Endodermal cell (in vitro differentiated cells): ENCODE data around the gene PLOD2. TPM values are rescaled to one million over a fixed set of nuclear protein-coding genes. Genes with fewer than 3 reads are reported as not detected.

ENCODE experiments used
- DNase-seq: peaks from one replicate; pipeline ENCODE4 v3.0.0-alpha.2; 2017
- H3K27ac ChIP-seq: 2 replicates; pipeline ENCODE4 v1.5.1; 2013; ENCODE audit warnings: mild to moderate bottlenecking, low read depth, low read length, moderate library complexity
- H3K27me3 ChIP-seq: 2 replicates; pipeline ENCODE4 v1.6.1; 2013; ENCODE audit warnings: mild to moderate bottlenecking, low read length, moderate library complexity; ENCODE audit not compliant: insufficient read depth, control insufficient read depth, poor library complexity, severe bottlenecking
- H3K36me3 ChIP-seq: 2 replicates; pipeline ENCODE4 v1.7.0; 2013; ENCODE audit warnings: mild to moderate bottlenecking, low read length, moderate library complexity; ENCODE audit not compliant: control insufficient read depth, insufficient read depth
- H3K4me1 ChIP-seq: one replicate; pipeline ENCODE4 v1.7.0; 2013; ENCODE audit warnings: low read length; ENCODE audit not compliant: control insufficient read depth, insufficient read depth
- H3K4me3 ChIP-seq: 2 replicates; pipeline ENCODE4 v1.5.1; 2013; ENCODE audit warnings: mild to moderate bottlenecking, low read length, moderate library complexity
- H3K9ac ChIP-seq: 2 replicates; pipeline ENCODE4 v1.6.1; 2013; ENCODE audit warnings: mild to moderate bottlenecking, low read length, moderate library complexity; ENCODE audit not compliant: poor library complexity, severe bottlenecking; ENCODE audit errors: extremely low read depth
- H3K9me3 ChIP-seq: 2 replicates; pipeline ENCODE4 v1.6.1; 2013; ENCODE audit warnings: mild to moderate bottlenecking, low read length, moderate library complexity; ENCODE audit not compliant: control insufficient read depth
- H3K27ac Mint-ChIP-seq: 2 replicates; pipeline ENCODE4 v1.8.0; 2020; ENCODE audit warnings: mixed read lengths
- H3K27me3 Mint-ChIP-seq: 2 replicates; pipeline ENCODE4 v1.8.0; 2021; ENCODE audit warnings: mild to moderate bottlenecking, mixed read lengths; ENCODE audit not compliant: insufficient read depth
- H3K36me3 Mint-ChIP-seq: 2 replicates; pipeline ENCODE4 v1.8.0; 2020; ENCODE audit warnings: low read depth, mixed read lengths
- H3K4me1 Mint-ChIP-seq: 2 replicates; pipeline ENCODE4 v1.8.0; 2020; ENCODE audit warnings: mixed read lengths
- H3K4me3 Mint-ChIP-seq: 2 replicates; pipeline ENCODE4 v1.8.0; 2020; ENCODE audit warnings: mild to moderate bottlenecking, moderate library complexity, mixed read lengths
- H3K9me3 Mint-ChIP-seq: 2 replicates; pipeline ENCODE4 v1.8.0; 2020; ENCODE audit warnings: mild to moderate bottlenecking, mixed read lengths
- CTCF ChIP-seq: fragments of 200-600 bp; sonication (generic); conservative IDR thresholded peaks from 2 replicates; pipeline ENCODE4 v1.5.0; 2021; ENCODE audit warnings: antibody characterized with exemption, mild to moderate bottlenecking
- WGBS, 2 experiments: methylation state at CpG; one replicate each; pipeline versions ENCODE4 v1.1.5 to v1.1.7; 2013; ENCODE audit warnings: missing lambda C conversion rate in 2 of 2, mixed read lengths in 1 of 2; ENCODE audit not compliant: insufficient coverage in 1 of 2, insufficient read length in 1 of 2; 5-methylcytosine and 5-hydroxymethylcytosine counted together
- total RNA-seq, 2 donors: library from RNA; stranded (reverse); fragmentation: NEBNext Ultra II Directional in 1 of 2; extraction: Animal tissue kit (Norgen Biotek cat#: 25700) in 1 of 2; gene quantifications; 2 replicates in 1 of 2; 3 replicates in 1 of 2; pipeline ENCODE4 v1.2.1, GENCODE V29; 2021

PLOD2 gene
- total RNA-seq, 2 donors from 2014 or later = 37.9 to 65.5 TPM

- WGBS, 2 experiments = 92% methylated on average over 1 of the region's 1 CpG; no CpG with 5 or more reads in 1 of the 2 experiments
- Histone ChIP-seq H3K9me3 (no peaks in the 10 kb centered on the region), H3K9ac (no peak overlapping the region), H3K27ac (no peak overlapping the region), H3K36me3 (peaks cover 5% of the 10 kb centered on the region), H3K27me3 (no peaks in the 10 kb centered on the region), H3K4me3 (no peak overlapping the region), H3K4me1 (no peaks in the 10 kb centered on the region)
- DNase-seq = no peak
- Mint-ChIP-seq H3K36me3 (peaks cover 2% of the 10 kb centered on the region), H3K4me3 (no peak overlapping the region), H3K9me3 (no peaks in the 10 kb centered on the region), H3K27me3 (no peaks in the 10 kb centered on the region), H3K4me1 (no peaks in the 10 kb centered on the region), H3K27ac (no peak overlapping the region)
- no peak for TF ChIP-seq CTCF
These were observed 32.8 kb downstream of the PLOD2 start for GRCh38 chr3:146128179-146128578.

- no peak for TF ChIP-seq CTCF
These were observed 35.0 kb downstream of the PLOD2 start for GRCh38 chr3:146125951-146126350.

GRCh38 chr3:146124126-146124801 lies 36.7 kb downstream of the PLOD2 start:
- H3K27me3 ChIP-seq = no peaks in the 10 kb centered on the region
- H3K27me3 Mint-ChIP-seq = no peaks in the 10 kb centered on the region
- no peaks in the 10 kb centered on the region for H3K9me3 ChIP-seq
- no peaks in the 10 kb centered on the region for H3K4me1 ChIP-seq
- H3K4me3 ChIP-seq = no peak overlapping the region
- no peak overlapping the region for H3K27ac ChIP-seq
- DNase-seq = no peak
- no peaks in the 10 kb centered on the region for H3K4me1 Mint-ChIP-seq
- peaks cover 21% of the 10 kb centered on the region for H3K36me3 ChIP-seq
- no peak overlapping the region for H3K9ac ChIP-seq
- 90 to 93% methylated on average over 2 to 6 of the region's 6 CpGs for WGBS, 2 experiments
- peaks cover 20% of the 10 kb centered on the region for H3K36me3 Mint-ChIP-seq
- peaks cover 5% of the 10 kb centered on the region for H3K9me3 Mint-ChIP-seq
- H3K4me3 Mint-ChIP-seq = no peak overlapping the region
- no peak overlapping the region for H3K27ac Mint-ChIP-seq
- no peak for TF ChIP-seq CTCF

More at GRCh38 chr3:146125951-146126350, 35.0 kb downstream of the PLOD2 start:
- H3K27me3 ChIP-seq = no peaks in the 10 kb centered on the region
- no peaks in the 10 kb centered on the region for H3K9me3 ChIP-seq
- H3K4me3 Mint-ChIP-seq = no peak overlapping the region
- H3K4me1 Mint-ChIP-seq = no peaks in the 10 kb centered on the region
- H3K27ac Mint-ChIP-seq = no peak overlapping the region
- H3K36me3 ChIP-seq = peaks cover 19% of the 10 kb centered on the region
- DNase-seq = no peak
- no peak overlapping the region for H3K9ac ChIP-seq
- H3K4me3 ChIP-seq = no peak overlapping the region
- no peaks in the 10 kb centered on the region for H3K4me1 ChIP-seq
- no peaks in the 10 kb centered on the region for H3K27me3 Mint-ChIP-seq
- H3K9me3 Mint-ChIP-seq = peaks cover 2% of the 10 kb centered on the region
- no peak overlapping the region for H3K27ac ChIP-seq
- H3K36me3 Mint-ChIP-seq = peaks cover 7% of the 10 kb centered on the region
